ENCODE data around the gene RNU6-1. TPM values are rescaled to one million over a fixed set of nuclear protein-coding genes. Genes with fewer than 3 reads are reported as not detected.

Gene RNU6-1
- total RNA-seq, 2 experiments from 2014 or later: not detected

- H3K4me1 ChIP-seq (ENCODE audit: insufficient read depth, low read length, poor library complexity, severe bottlenecking): peaks cover 51% of the 10 kb centered on the region
- H3K9me3 ChIP-seq (ENCODE audit: low read length): no peaks in the 10 kb centered on the region
- peak overlapping the region; percentile 92 for H3K4me2 ChIP-seq (ENCODE audit: low read length)
- intact Hi-C loops (cut with micrococcal nuclease; ENCODE audit: unreplicated experiment): no loop called here
- no peak for TF ChIP-seq EZH2phosphoT487 (IDR thresholded peaks at IDR 0.05; ENCODE audit: borderline replicate concordance, low read depth, low read length)
- TF ChIP-seq, protein P1, sequence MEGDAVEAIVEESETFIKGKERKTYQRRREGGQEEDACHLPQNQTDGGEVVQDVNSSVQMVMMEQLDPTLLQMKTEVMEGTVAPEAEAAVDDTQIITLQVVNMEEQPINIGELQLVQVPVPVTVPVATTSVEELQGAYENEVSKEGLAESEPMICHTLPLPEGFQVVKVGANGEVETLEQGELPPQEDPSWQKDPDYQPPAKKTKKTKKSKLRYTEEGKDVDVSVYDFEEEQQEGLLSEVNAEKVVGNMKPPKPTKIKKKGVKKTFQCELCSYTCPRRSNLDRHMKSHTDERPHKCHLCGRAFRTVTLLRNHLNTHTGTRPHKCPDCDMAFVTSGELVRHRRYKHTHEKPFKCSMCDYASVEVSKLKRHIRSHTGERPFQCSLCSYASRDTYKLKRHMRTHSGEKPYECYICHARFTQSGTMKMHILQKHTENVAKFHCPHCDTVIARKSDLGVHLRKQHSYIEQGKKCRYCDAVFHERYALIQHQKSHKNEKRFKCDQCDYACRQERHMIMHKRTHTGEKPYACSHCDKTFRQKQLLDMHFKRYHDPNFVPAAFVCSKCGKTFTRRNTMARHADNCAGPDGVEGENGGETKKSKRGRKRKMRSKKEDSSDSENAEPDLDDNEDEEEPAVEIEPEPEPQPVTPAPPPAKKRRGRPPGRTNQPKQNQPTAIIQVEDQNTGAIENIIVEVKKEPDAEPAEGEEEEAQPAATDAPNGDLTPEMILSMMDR (conservative IDR thresholded peaks at IDR 0.05; ENCODE audit: low read length): no peak
- DNase-seq (ENCODE audit: low spot score): no peak
- BruUV-seq (replicated peaks): no TSS peak
- H3K4me3 ChIP-seq (ENCODE audit: low read depth, low read length, poor library complexity, severe bottlenecking): peak overlapping the region; percentile 73
- CTCF ChIA-PET (ENCODE audit: unreplicated experiment): interaction anchor here (0.6 to 1.6 kb wide), 4 partner anchors 22 to 1127 kb away, joined by 3 to 5 read pairs (median 4); no protein-coding TSS in a partner anchor
- H3K36me3 ChIP-seq (ENCODE audit: insufficient read depth, low read length): no peaks in the 10 kb centered on the region
- H3K9me2 ChIP-seq (ENCODE audit: insufficient read depth, low read length): no peaks in the 10 kb centered on the region
- H3K79me2 ChIP-seq (ENCODE audit: insufficient read depth, low read depth, low read length): no peaks in the 10 kb centered on the region
- H4K20me1 ChIP-seq (ENCODE audit: insufficient read depth, low read length): no peaks in the 10 kb centered on the region
- peak overlapping the region; percentile 86 for H3K27ac ChIP-seq (ENCODE audit: low read depth, low read length, poor library complexity, severe bottlenecking)
- H2AFZ ChIP-seq (ENCODE audit: low read length): peak overlapping the region; percentile 45; the same call in 1 of the 2 replicates
- POLR2A ChIA-PET: interaction anchor here (0.6 to 2.2 kb wide), 6 partner anchors 9 to 306 kb away, joined by 3 to 16 read pairs (median 3); no protein-coding TSS in a partner anchor
Observed at GRCh38 chr15:67841513-67841762, 1.6 kb upstream of the RNU6-1 start.

DNA sequence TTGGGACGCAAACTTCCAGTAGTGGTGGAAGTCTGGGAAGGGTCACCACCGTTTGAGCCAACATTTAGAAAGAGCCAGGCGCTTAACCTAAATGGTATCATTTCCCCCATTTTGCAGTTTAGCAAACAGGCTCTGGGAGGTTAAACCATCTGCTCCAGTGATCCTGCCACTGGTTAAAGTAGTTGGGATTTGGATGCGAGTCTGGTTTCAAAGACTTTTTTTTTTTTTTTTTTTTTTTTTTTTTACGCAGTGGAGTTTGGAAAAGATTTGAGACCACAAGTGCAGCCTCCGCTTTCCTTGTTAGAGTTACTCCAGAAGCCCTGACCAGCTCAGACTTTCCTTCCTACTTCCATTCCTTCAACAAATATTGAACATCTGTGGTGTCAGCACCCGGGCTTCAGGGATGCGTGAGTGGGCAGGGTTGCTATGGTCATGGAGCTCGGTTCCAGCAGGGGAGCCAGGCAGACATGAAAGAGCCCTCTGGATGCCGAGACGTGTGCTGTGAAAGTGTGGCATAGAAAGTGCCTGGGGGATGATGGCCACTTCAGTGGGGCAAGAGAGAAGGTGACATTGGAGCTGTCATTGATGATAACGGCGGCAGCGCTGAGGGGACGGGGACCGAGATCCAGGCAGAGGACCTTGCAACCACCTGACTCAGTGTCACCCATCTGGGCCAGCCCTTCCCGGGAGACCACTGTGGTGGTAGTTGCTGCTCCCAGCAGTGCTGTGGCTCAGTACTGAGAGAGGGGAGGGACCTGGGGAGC lies 1.1 kb upstream of the RNU6-1 start:
- TF ChIP-seq, protein P1 (conservative IDR thresholded peaks at IDR 0.05; ENCODE audit: low read length): no peak
- TF ChIP-seq EZH2phosphoT487 (IDR thresholded peaks at IDR 0.05; ENCODE audit: borderline replicate concordance, low read depth, low read length): no peak
- DNase-seq (ENCODE audit: low spot score): peak; percentile 54
- Histone ChIP-seq H3K9me3 (ENCODE audit: low read length) (no peaks in the 10 kb centered on the region), H3K36me3 (ENCODE audit: insufficient read depth, low read length) (no peaks in the 10 kb centered on the region), H3K79me2 (ENCODE audit: insufficient read depth, low read depth, low read length) (no peaks in the 10 kb centered on the region), H3K27ac (ENCODE audit: low read depth, low read length, poor library complexity, severe bottlenecking) (peak overlapping the region; percentile 86), H3K4me1 (ENCODE audit: insufficient read depth, low read length, poor library complexity, severe bottlenecking) (peaks cover 55% of the 10 kb centered on the region), H4K20me1 (ENCODE audit: insufficient read depth, low read length) (no peaks in the 10 kb centered on the region), H3K4me3 (ENCODE audit: low read depth, low read length, poor library complexity, severe bottlenecking) (peak overlapping the region; percentile 73), H2AFZ (ENCODE audit: low read length) (peak overlapping the region; percentile 45; the same call in 1 of the 2 replicates), H3K4me2 (ENCODE audit: low read length) (peak overlapping the region; percentile 92), H3K9me2 (ENCODE audit: insufficient read depth, low read length) (no peaks in the 10 kb centered on the region)
- ChIA-PET CTCF (ENCODE audit: unreplicated experiment) (interaction anchor here (0.6 to 1.6 kb wide), 4 partner anchors 12 to 1127 kb away, joined by 3 to 5 read pairs (median 4); no protein-coding TSS in a partner anchor), POLR2A (interaction anchor here (0.6 to 2.2 kb wide), 6 partner anchors 10 to 306 kb away, joined by 3 to 16 read pairs (median 3); no protein-coding TSS in a partner anchor)
- intact Hi-C loops (cut with micrococcal nuclease; ENCODE audit: unreplicated experiment): loop anchor here (1.0 kb wide), 1 partner anchor 314 kb away; no protein-coding TSS in a partner anchor
- TSS peak; percentile 92 for BruUV-seq (replicated peaks)
